Ovary (tissue), 3 donors: Measurements from ENCODE around the gene FAM53A.

Experiments used
- CTCF ChIP-seq, 3 donors: fragments of 450-650 bp in 2 of 3; fragments of 200-600 bp in 1 of 3; IDR thresholded peaks; one replicate each; pipeline versions ENCODE4 v1.5.1 to v1.8.0; 2016 to 2022; ENCODE audit warnings: antibody characterized with exemption in 3 of 3, mild to moderate bottlenecking in 1 of 3
- EP300 ChIP-seq: sonication (generic); formaldehyde crosslinking; IDR thresholded peaks from one replicate; pipeline ENCODE4 v1.6.1; 2017; ENCODE audit warnings: antibody characterized with exemption
- donor health status: DM: no; HTN: no; CAD: no.

GRCh38 chr4:1675136-1675801 lies 8.8 kb downstream of the FAM53A start:
- TF ChIP-seq EP300 (no peak), CTCF (IDR thresholded peaks at IDR 0.05) (no peak)
